Trophoblast cell (in vitro differentiated cells and primary cell): ENCODE results near the gene JUND.

ENCODE experiments used
- DNase-seq, 2 donors: peaks; one replicate each; pipeline ENCODE4 v3.0.0-alpha.2; 2016
- H2AFZ ChIP-seq: 2 replicates; pipeline ENCODE4 v1.6.1; 2013; ENCODE audit warnings: low read length, moderate library complexity, mild to moderate bottlenecking; ENCODE audit not compliant: insufficient read depth, poor library complexity
- H2AK5ac ChIP-seq: 2 replicates; pipeline ENCODE4 v1.6.1; 2013; ENCODE audit warnings: mild to moderate bottlenecking, low read length
- H2BK120ac ChIP-seq: 2 replicates; pipeline ENCODE4 v1.6.1; 2013; ENCODE audit warnings: low read length, mild to moderate bottlenecking, moderate library complexity; ENCODE audit not compliant: insufficient read depth, poor library complexity
- H2BK12ac ChIP-seq: 2 replicates; pipeline ENCODE4 v1.6.1; 2013; ENCODE audit warnings: mild to moderate bottlenecking, low read length, moderate library complexity
- H2BK5ac ChIP-seq: 2 replicates; pipeline ENCODE4 v1.6.1; 2013; ENCODE audit warnings: low read length, low read depth, moderate library complexity, mild to moderate bottlenecking; ENCODE audit not compliant: poor library complexity
- H3K14ac ChIP-seq: 2 replicates; pipeline ENCODE4 v1.6.1; 2013; ENCODE audit warnings: mild to moderate bottlenecking, low read length
- H3K18ac ChIP-seq: 2 replicates; pipeline ENCODE4 v1.6.1; 2013; ENCODE audit warnings: mild to moderate bottlenecking, low read length
- H3K23ac ChIP-seq: 2 replicates; pipeline ENCODE4 v1.6.1; 2013; ENCODE audit warnings: low read length
- H3K27ac ChIP-seq: 2 replicates; pipeline ENCODE4 v1.5.1; 2013; ENCODE audit warnings: low read depth, mild to moderate bottlenecking, inconsistent platforms, low read length, moderate library complexity
- H3K27me3 ChIP-seq: 2 replicates; pipeline ENCODE4 v1.6.1; 2013; ENCODE audit warnings: inconsistent platforms, mild to moderate bottlenecking, low read length, moderate library complexity; ENCODE audit not compliant: insufficient read depth
- H3K36me3 ChIP-seq, 2 experiments: 1 replicate in 1 of 2; 2 replicates in 1 of 2; pipeline ENCODE4 v1.6.1; 2013; ENCODE audit warnings: low read length in 2 of 2, mild to moderate bottlenecking in 2 of 2, moderate library complexity in 1 of 2; ENCODE audit not compliant: insufficient read depth in 2 of 2, control insufficient read depth in 1 of 2
- H3K4ac ChIP-seq: 2 replicates; pipeline ENCODE4 v1.6.1; 2013; ENCODE audit warnings: low read depth, mild to moderate bottlenecking, low read length, moderate library complexity
- H3K4me1 ChIP-seq, 2 experiments: 1 replicate in 1 of 2; 2 replicates in 1 of 2; pipeline ENCODE4 v1.6.1; 2013; ENCODE audit warnings: low read length in 2 of 2, mild to moderate bottlenecking in 2 of 2, moderate library complexity in 1 of 2; ENCODE audit not compliant: insufficient read depth in 2 of 2, control insufficient read depth in 1 of 2
- H3K4me2 ChIP-seq: 2 replicates; pipeline ENCODE4 v1.6.1; 2013; ENCODE audit warnings: inconsistent platforms, mild to moderate bottlenecking, low read length, moderate library complexity
- H3K4me3 ChIP-seq: 2 replicates; pipeline ENCODE4 v1.5.1; 2013; ENCODE audit warnings: mild to moderate bottlenecking, low read depth, low read length, inconsistent platforms
- H3K79me1 ChIP-seq: one replicate; pipeline ENCODE4 v1.6.1; 2013; ENCODE audit warnings: low read length
- H3K79me2 ChIP-seq: 2 replicates; pipeline ENCODE4 v1.6.1; 2013; ENCODE audit warnings: low read length, mild to moderate bottlenecking; ENCODE audit not compliant: control insufficient read depth, insufficient read depth, poor library complexity
- H3K9ac ChIP-seq: 2 replicates; pipeline ENCODE4 v1.6.1; 2013; ENCODE audit warnings: mild to moderate bottlenecking, low read length
- H3K9me3 ChIP-seq: 2 replicates; pipeline ENCODE4 v1.6.1; 2013; ENCODE audit warnings: low read depth, mild to moderate bottlenecking, control low read depth, inconsistent platforms, low read length; ENCODE audit not compliant: insufficient read depth
- H4K12ac ChIP-seq: 2 replicates; pipeline ENCODE4 v1.6.1; 2013; ENCODE audit warnings: low read depth, mild to moderate bottlenecking, low read length, moderate library complexity
- H4K8ac ChIP-seq: 2 replicates; pipeline ENCODE4 v1.6.1; 2013; ENCODE audit warnings: low read depth, mild to moderate bottlenecking, low read length, moderate library complexity
- H4K91ac ChIP-seq: one replicate; pipeline ENCODE4 v1.6.1; 2013; ENCODE audit warnings: low read depth, mild to moderate bottlenecking, low read length, moderate library complexity
- WGBS: extraction: QIAGEN DNeasy Blood & Tissue Kit; methylation state at CpG from one replicate; pipeline ENCODE4 v1.1.7; 2013; ENCODE audit warnings: missing lambda C conversion rate; ENCODE audit not compliant: insufficient read length, insufficient coverage; ENCODE audit errors: extremely low coverage; 5-methylcytosine and 5-hydroxymethylcytosine counted together

The JUND gene

DNA sequence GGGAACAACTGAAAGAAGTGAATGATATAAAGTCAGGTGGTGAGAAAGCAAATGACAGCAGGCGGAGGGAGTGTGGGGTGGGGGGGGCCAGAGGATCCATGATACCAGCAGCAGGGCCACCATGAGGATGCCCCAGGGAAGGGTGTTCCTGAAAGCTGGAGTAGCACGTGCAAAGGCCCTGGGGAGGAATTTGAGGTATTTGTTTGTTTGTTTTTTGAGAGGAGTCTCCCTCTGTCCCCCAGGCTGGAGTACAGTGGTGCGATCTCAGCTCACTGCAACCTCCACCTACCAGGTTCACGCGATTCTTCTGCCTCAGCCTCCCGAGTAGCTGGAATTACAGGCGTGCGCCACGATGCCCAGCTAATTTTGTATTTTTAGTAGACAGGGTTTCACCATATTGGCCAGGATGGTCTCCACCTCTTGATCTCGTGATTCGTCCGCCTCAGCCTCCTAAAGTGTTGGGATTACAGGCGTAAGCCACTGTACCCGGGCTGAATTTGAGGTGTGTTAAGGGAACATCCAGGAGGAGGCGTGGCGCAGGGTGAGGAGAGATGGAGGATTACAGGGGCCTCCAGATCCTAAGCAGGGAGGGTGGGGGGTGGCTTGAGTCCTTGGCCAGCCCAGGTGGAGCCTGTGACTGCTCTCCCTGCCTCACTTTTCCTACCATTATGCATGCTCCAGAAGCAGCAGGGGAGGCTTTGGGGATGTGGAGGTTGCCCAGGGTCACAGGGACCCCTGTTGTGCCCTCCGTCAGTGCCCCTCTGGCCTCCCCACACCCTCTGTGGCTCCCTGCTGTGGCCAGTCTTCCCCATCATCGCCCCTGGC lies 12.4 kb upstream of the JUND start:
- Histone ChIP-seq H2AFZ (peak overlapping the region; percentile 79), H3K4ac (peak overlapping the region; percentile 57), H3K27me3 (no peaks in the 10 kb centered on the region), H3K9me3 (peaks cover 7% of the 10 kb centered on the region), H3K79me1 (peaks cover 36% of the 10 kb centered on the region), H3K18ac (peak overlapping the region; percentile 71), H4K12ac (peak overlapping the region; percentile 27), H3K9ac (no peak overlapping the region), H4K91ac (peak overlapping the region; percentile 91), H2BK5ac (peak overlapping the region; percentile 95), H3K14ac (peak overlapping the region; percentile 85), H3K79me2 (peaks cover 16% of the 10 kb centered on the region), H2BK120ac (peak overlapping the region; percentile 92), H2BK12ac (peak overlapping the region; percentile 90), H3K36me3 (no peaks in the 10 kb centered on the region), H3K23ac (no peak overlapping the region), H4K8ac (peak overlapping the region; percentile 84), H3K27ac (peak overlapping the region; percentile 99), H3K4me3 (no peak overlapping the region), H2AK5ac (peak overlapping the region; percentile 88), H3K4me2 (peak overlapping the region; percentile 86), H3K4me1 (peaks cover 22 to 26% of the 10 kb centered on the region in 2 experiments)
- WGBS = no CpG with 5 or more reads among the region's 18 CpGs
- peak in 1 of 2 donors; percentile 94 for DNase-seq

GRCh38 chr19:18292810-18293641 lies 11.6 kb upstream of the JUND start:
- peak overlapping the region; percentile 86 for H3K4me2 ChIP-seq
- H2BK120ac ChIP-seq = peak overlapping the region; percentile 97
- H3K18ac ChIP-seq = peak overlapping the region; percentile 71
- H4K12ac ChIP-seq = peak overlapping the region; percentile 38
- H3K79me2 ChIP-seq = peaks cover 16% of the 10 kb centered on the region
- H3K27ac ChIP-seq = peak overlapping the region; percentile 99
- peak overlapping the region; percentile 50 for H3K4ac ChIP-seq
- no peak overlapping the region for H3K23ac ChIP-seq
- no peaks in the 10 kb centered on the region for H3K27me3 ChIP-seq
- H3K9me3 ChIP-seq = peaks cover 7% of the 10 kb centered on the region
- peak overlapping the region; percentile 71 for H3K4me3 ChIP-seq
- H3K4me1 ChIP-seq = peaks cover 27 to 31% of the 10 kb centered on the region in 2 experiments
- peak overlapping the region; percentile 98 for H4K91ac ChIP-seq
- DNase-seq = peak; percentile 97 to 99
- H3K9ac ChIP-seq = no peak overlapping the region
- H2BK5ac ChIP-seq = peak overlapping the region; percentile 97
- no peaks in the 10 kb centered on the region for H3K36me3 ChIP-seq
- peaks cover 41% of the 10 kb centered on the region for H3K79me1 ChIP-seq
- peak overlapping the region; percentile 90 for H2BK12ac ChIP-seq
- peak overlapping the region; percentile 69 for H2AK5ac ChIP-seq
- no CpG with 5 or more reads among the region's 31 CpGs for WGBS
- peak overlapping the region; percentile 98 for H4K8ac ChIP-seq
- peak overlapping the region; percentile 96 for H3K14ac ChIP-seq
- H2AFZ ChIP-seq = peak overlapping the region; percentile 79

GRCh38 chr19:18292462-18292809 lies 11.0 kb upstream of the JUND start:
- peak overlapping the region; percentile 97 for H2BK120ac ChIP-seq
- H3K9me3 ChIP-seq = peaks cover 7% of the 10 kb centered on the region
- peak overlapping the region; percentile 98 for H4K91ac ChIP-seq
- H3K18ac ChIP-seq = peak overlapping the region; percentile 94
- peak overlapping the region; percentile 99 for H3K27ac ChIP-seq
- H2BK5ac ChIP-seq = peak overlapping the region; percentile 97
- H4K8ac ChIP-seq = peak overlapping the region; percentile 98
- H3K23ac ChIP-seq = no peak overlapping the region
- peak overlapping the region; percentile 59 for H2AFZ ChIP-seq
- peaks cover 16% of the 10 kb centered on the region for H3K79me2 ChIP-seq
- peak overlapping the region; percentile 87 for H4K12ac ChIP-seq
- peaks cover 33 to 37% of the 10 kb centered on the region in 2 experiments for H3K4me1 ChIP-seq
- WGBS = no CpG with 5 or more reads among the region's 20 CpGs
- DNase-seq = peak; percentile 81 to 86
- peaks cover 47% of the 10 kb centered on the region for H3K79me1 ChIP-seq
- no peaks in the 10 kb centered on the region for H3K27me3 ChIP-seq
- H3K4me3 ChIP-seq = peak overlapping the region; percentile 71
- H3K4me2 ChIP-seq = peak overlapping the region; percentile 86
- H3K9ac ChIP-seq = peak overlapping the region; percentile 81
- peak overlapping the region; percentile 88 for H2BK12ac ChIP-seq
- peak overlapping the region; percentile 93 for H3K4ac ChIP-seq
- H3K14ac ChIP-seq = peak overlapping the region; percentile 96
- H2AK5ac ChIP-seq = peak overlapping the region; percentile 97
- H3K36me3 ChIP-seq = no peaks in the 10 kb centered on the region
